ENCODE measurements around the gene KIAA2012.

The KIAA2012 gene

GRCh38 chr2:202099515-202099914, 26.5 kb downstream of the KIAA2012 start:
- no peak for TF ChIP-seq ZXDB (tag by site-specific recombination; IDR thresholded peaks at IDR 0.05)
- TF ChIP-seq ZNF830 (tag by site-specific recombination; IDR thresholded peaks at IDR 0.05; ENCODE audit: low read depth), result no peak
- no peak for TF ChIP-seq ZNF629 (tag by site-specific recombination; IDR thresholded peaks at IDR 0.05)
- no peak for TF ChIP-seq ZNF473 (tag by site-specific recombination; IDR thresholded peaks at IDR 0.05)
- no peak for TF ChIP-seq GLI2 (tag by site-specific recombination; IDR thresholded peaks at IDR 0.05; ENCODE audit: borderline replicate concordance, low read depth)
- no peak for TF ChIP-seq ZSCAN5A (tag by site-specific recombination; IDR thresholded peaks at IDR 0.05)
- TF ChIP-seq ZNF292 (tag by site-specific recombination; IDR thresholded peaks at IDR 0.05; ENCODE audit: borderline replicate concordance, low read depth), result no peak
- TF ChIP-seq ZNF529 (tag by site-specific recombination; IDR thresholded peaks at IDR 0.05; ENCODE audit: insufficient replicate concordance), result no peak
- no peak for TF ChIP-seq ZNF423 (tag by site-specific recombination; IDR thresholded peaks at IDR 0.05)
- TF ChIP-seq ZNF211 (tag by site-specific recombination; IDR thresholded peaks at IDR 0.05; ENCODE audit: low read depth), result no peak
- no peak for TF ChIP-seq ZNF157 (tag by site-specific recombination; IDR thresholded peaks at IDR 0.05)
- no peak for TF ChIP-seq ZNF148 (tag by site-specific recombination; IDR thresholded peaks at IDR 0.05; ENCODE audit: borderline replicate concordance)
- no peak for TF ChIP-seq ZBTB26 (tag by site-specific recombination; optimal IDR thresholded peaks at IDR 0.05)
- TF ChIP-seq ZNF221 (tag by site-specific recombination; IDR thresholded peaks at IDR 0.05; ENCODE audit: borderline replicate concordance), result no peak
- ChIA-PET CTCF (interaction anchor here (0.8 kb wide), 1 partner anchor 866 kb away, joined by 3 read pairs; no protein-coding TSS in a partner anchor), POLR2A (no interaction called here)
- H3K4me3 ChIP-seq (ENCODE audit: low read depth, low read length), result no peak overlapping the region
- peaks cover 3% of the 10 kb centered on the region; the same call in 1 of the 2 replicates for H3K4me1 ChIP-seq (ENCODE audit: control insufficient read depth, insufficient read depth, low read length)
- H3K9me3 ChIP-seq (ENCODE audit: control insufficient read depth, insufficient read depth, low read depth, low read length), result no peaks in the 10 kb centered on the region
- no peaks in the 10 kb centered on the region for H3K36me3 ChIP-seq (ENCODE audit: control insufficient read depth in 2 of 2, insufficient read depth in 1 of 2, low read length in 2 of 2)
- H3K27ac ChIP-seq (ENCODE audit: extremely low read depth, low read depth, low read length), result no peak overlapping the region

GRCh38 chr2:202100176-202100575, 27.1 kb downstream of the KIAA2012 start:
- Histone ChIP-seq H3K4me1 (ENCODE audit: control insufficient read depth, insufficient read depth, low read length) (peaks cover 3% of the 10 kb centered on the region; the same call in 1 of the 2 replicates), H3K9me3 (ENCODE audit: control insufficient read depth, insufficient read depth, low read depth, low read length) (no peaks in the 10 kb centered on the region), H3K36me3 (ENCODE audit: control insufficient read depth in 2 of 2, insufficient read depth in 1 of 2, low read length in 2 of 2) (no peaks in the 10 kb centered on the region), H3K4me3 (ENCODE audit: low read depth, low read length) (no peak overlapping the region), H3K27ac (ENCODE audit: extremely low read depth, low read depth, low read length) (no peak overlapping the region)
- ChIA-PET CTCF (interaction anchor here (0.6 to 0.8 kb wide), 2 partner anchors 305 to 867 kb away, joined by 3 to 6 read pairs; no protein-coding TSS in a partner anchor), POLR2A (interaction anchor here (0.6 kb wide), 1 partner anchor 128 kb away, joined by 3 read pairs; no protein-coding TSS in a partner anchor)
- TF ChIP-seq ZFP37 (tag by site-specific recombination; IDR thresholded peaks at IDR 0.05) (no peak), IKZF3 (tag by site-specific recombination; IDR thresholded peaks at IDR 0.05) (no peak), SETDB1 (IDR thresholded peaks at IDR 0.05; ENCODE audit: insufficient read length, low read length) (no peak), ZNF48 (tag by site-specific recombination; IDR thresholded peaks at IDR 0.05) (no peak), ZNF391 (tag by site-specific recombination; IDR thresholded peaks at IDR 0.05; ENCODE audit: borderline replicate concordance, low read depth) (no peak)
